Muscle of leg (tissue), 11 donors: Measurements from ENCODE around the gene TMSB4X. TPM values are rescaled to one million over a fixed set of nuclear protein-coding genes. Genes with fewer than 3 reads are reported as not detected.

ENCODE experiments used
- DNase-seq: peaks from one replicate; pipeline ENCODE4 v3.0.0; 2013
- H3K27ac ChIP-seq: one replicate; pipeline ENCODE4 v1.5.1; 2013; ENCODE audit warnings: mild to moderate bottlenecking, low read length, control low read depth
- H3K27me3 ChIP-seq: one replicate; pipeline ENCODE4 v1.6.1; 2013; ENCODE audit warnings: low read length; ENCODE audit not compliant: control insufficient read depth, insufficient read depth
- H3K36me3 ChIP-seq: one replicate; pipeline ENCODE4 v1.6.1; 2013; ENCODE audit warnings: low read length; ENCODE audit not compliant: control insufficient read depth, insufficient read depth
- H3K4me1 ChIP-seq: one replicate; pipeline ENCODE4 v1.6.1; 2013; ENCODE audit warnings: low read length; ENCODE audit not compliant: control insufficient read depth, insufficient read depth
- H3K4me3 ChIP-seq: one replicate; pipeline ENCODE4 v1.5.1; 2013; ENCODE audit warnings: low read length, control low read depth
- H3K9me3 ChIP-seq: replicated peaks from 2 replicates; pipeline ENCODE4 v1.6.1; 2013; ENCODE audit warnings: low read depth, low read length; ENCODE audit not compliant: control insufficient read depth
- WGBS: methylation state at CpG from one replicate; pipeline ENCODE4 v1.1.5; 2013; ENCODE audit warnings: missing lambda C conversion rate; ENCODE audit not compliant: insufficient coverage; 5-methylcytosine and 5-hydroxymethylcytosine counted together
- polyA plus RNA-seq, 8 donors: library from polyadenylated mRNA; unstranded; fragments of 120-200 nt; gene quantifications; one replicate each; pipeline versions ENCODE4 v1.2.1 to v1.2.3, GENCODE V29; 2013; ENCODE audit warnings: inconsistent platforms in 1 of 8, low replicate concordance in 1 of 8; ENCODE audit not compliant: insufficient read length in 8 of 8, insufficient read depth in 1 of 8
- total RNA-seq: library from RNA; stranded (reverse); fragments of 120-200 nt; gene quantifications from one replicate; pipeline ENCODE4 v1.2.4, GENCODE V29; 2013

Gene TMSB4X
- total and polyA plus RNA-seq, 9 donors: 996 to 1,896 (median 1,301) TPM

DNA sequence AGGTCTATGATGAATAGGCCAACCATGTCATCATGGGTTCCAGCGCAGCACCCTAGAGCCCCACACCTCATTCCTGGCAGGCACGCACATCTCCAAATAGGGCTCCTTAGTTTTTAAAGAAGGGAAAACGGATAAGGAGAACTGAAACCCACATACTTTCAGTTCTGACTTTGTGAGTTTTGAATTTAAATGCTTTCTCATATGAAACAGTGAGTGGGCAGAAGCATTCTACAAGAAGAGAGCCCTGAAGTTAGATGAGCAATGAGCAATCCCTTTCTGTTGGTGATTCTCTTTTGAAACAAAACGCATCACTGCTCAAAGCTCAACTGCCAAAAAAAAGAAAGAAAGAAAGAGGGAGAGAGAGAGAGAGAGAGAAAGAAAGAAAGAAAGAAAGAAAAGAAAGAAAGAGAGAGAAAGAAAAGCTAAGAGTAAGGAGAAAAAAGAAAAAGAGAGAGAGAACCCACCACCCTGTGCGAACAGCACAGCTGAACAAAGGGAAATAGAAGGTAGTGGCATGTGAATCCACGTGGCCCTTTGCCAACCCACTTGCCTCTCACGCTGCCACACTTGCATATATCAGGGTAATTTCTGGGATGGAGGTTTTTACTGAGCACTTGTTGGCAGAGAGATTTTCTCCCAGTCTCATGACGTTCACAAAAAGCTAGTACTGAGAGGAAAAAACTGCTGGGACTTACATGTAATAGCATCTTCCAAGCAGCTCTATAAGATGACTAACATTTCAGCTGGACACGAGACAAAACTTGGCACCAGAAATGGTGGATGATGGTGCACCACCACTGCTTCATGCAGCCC, 31.0 kb downstream of the TMSB4X start:
- H3K27me3 ChIP-seq: peaks cover 14% of the 10 kb centered on the region
- no peaks in the 10 kb centered on the region for H3K36me3 ChIP-seq
- 38% methylated on average over 1 of the region's 9 CpGs for WGBS
- DNase-seq: peak; percentile 44
- H3K27ac ChIP-seq: no peak overlapping the region
- no peak overlapping the region for H3K4me3 ChIP-seq
- H3K4me1 ChIP-seq: peaks cover 16% of the 10 kb centered on the region
- no peaks in the 10 kb centered on the region for H3K9me3 ChIP-seq

DNA sequence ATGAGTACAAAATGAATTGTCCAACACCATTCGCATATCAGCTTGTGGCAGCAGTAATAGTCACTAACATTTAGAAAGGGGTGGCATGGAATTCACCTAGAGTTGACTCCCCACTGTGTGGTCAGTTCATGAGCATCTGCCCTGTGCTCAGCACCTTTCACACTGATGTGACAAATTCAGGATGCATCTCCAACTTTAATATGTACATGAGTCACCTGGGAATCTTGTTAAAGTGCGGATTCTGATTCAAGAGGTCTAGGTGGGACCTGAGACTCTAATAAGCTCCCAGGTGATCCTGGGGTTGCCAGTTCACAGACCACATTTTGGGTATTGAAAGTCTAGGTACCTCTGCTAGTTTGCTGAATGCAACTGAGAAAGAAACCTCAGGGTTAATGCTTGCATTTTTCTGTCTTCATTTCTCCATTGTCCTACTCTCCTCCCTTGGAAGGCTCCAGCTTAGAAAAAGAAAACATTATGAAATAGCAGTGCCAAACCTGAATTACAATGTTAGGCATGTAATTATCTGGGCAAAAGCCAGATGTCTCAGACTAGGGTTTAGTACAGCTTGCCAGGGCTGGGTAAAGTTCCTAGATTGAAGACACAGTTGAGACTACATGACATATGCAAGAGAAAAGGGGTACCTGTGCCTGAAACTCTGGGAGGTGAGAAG, 32.7 kb downstream of the TMSB4X start:
- peaks cover 22% of the 10 kb centered on the region for H3K27me3 ChIP-seq
- H3K4me3 ChIP-seq: no peak overlapping the region
- WGBS: no CpG with 5 or more reads among the region's 2 CpGs
- H3K36me3 ChIP-seq: no peaks in the 10 kb centered on the region
- no peaks in the 10 kb centered on the region for H3K9me3 ChIP-seq
- H3K27ac ChIP-seq: no peak overlapping the region
- peak; percentile 40 for DNase-seq
- H3K4me1 ChIP-seq: peaks cover 16% of the 10 kb centered on the region

DNA sequence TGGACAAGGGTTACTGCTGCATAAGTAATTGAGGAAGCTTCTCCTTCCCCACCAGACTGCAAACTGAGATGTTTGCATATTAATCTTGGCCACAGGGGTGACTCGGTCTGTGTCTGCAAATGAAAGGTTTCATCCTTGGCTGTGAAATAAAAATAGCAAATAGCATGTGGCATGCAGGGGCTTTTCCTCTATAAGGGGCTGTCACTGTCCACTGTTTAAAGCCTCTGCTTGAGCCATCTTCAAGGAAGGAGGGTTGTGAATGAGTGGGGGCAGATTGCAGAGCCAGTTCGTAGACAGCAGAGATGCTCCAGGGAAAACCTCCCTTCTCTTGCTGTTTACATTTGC, 33.3 kb downstream of the TMSB4X start:
- H3K36me3 ChIP-seq: no peaks in the 10 kb centered on the region
- H3K4me3 ChIP-seq: no peak overlapping the region
- H3K27ac ChIP-seq: no peak overlapping the region
- H3K4me1 ChIP-seq: peaks cover 16% of the 10 kb centered on the region
- no peaks in the 10 kb centered on the region for H3K9me3 ChIP-seq
- 50% methylated on average over 1 of the region's 2 CpGs for WGBS
- H3K27me3 ChIP-seq: peaks cover 22% of the 10 kb centered on the region
- DNase-seq: no peak

DNA sequence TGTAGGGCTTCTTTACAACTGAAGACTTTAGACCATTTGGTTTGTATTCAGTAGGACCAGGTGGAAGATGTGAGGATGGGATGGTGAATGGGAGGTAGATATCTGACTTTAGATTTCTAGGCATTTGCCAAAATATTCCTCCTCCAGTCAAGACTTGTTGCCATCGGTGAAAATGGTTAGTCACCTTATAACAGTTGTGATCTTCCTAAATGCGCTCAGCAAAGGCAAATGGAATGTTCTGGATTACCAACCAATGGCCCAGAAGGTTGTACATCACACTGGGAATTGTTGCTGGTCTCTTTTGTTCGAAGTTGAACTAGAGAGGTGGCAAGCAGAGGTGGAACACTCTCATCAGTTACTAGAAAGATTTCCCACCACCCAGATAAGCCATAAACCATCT, 33.9 kb downstream of the TMSB4X start:
- H3K27ac ChIP-seq: no peak overlapping the region
- WGBS: 60% methylated on average over 1 of the region's 3 CpGs

DNA sequence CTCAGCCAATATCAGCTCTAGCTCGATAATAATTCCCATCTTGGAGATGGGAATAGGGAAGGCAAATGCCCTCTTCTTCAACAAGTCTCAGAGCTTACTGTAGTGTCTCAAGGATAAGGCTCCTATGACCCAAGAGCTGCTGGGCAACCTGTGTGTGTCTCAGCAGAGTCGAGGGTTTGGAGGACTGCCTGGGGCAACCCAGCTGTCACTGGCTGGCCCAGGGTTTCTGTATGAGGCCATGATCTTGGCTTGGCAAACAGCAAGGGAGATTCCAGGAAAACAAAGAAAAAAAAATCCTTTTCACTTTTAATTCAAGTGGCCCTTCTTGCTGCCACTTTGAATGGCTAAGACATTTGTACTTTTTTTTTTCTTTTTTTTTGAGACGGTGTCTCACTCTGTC, 34.4 kb downstream of the TMSB4X start:
- peaks cover 18% of the 10 kb centered on the region for H3K4me1 ChIP-seq
- no peaks in the 10 kb centered on the region for H3K9me3 ChIP-seq
- H3K36me3 ChIP-seq: no peaks in the 10 kb centered on the region
- peaks cover 22% of the 10 kb centered on the region for H3K27me3 ChIP-seq
- H3K27ac ChIP-seq: no peak overlapping the region
- 83% methylated on average over 2 of the region's 3 CpGs for WGBS
- DNase-seq: peak; percentile 16
- H3K4me3 ChIP-seq: no peak overlapping the region

More for the DNA sequence above, 33.9 kb downstream of the TMSB4X start:
- no peaks in the 10 kb centered on the region for H3K9me3 ChIP-seq
- H3K36me3 ChIP-seq: no peaks in the 10 kb centered on the region
- H3K4me3 ChIP-seq: no peak overlapping the region
- peaks cover 22% of the 10 kb centered on the region for H3K27me3 ChIP-seq
- peaks cover 16% of the 10 kb centered on the region for H3K4me1 ChIP-seq
- no peak for DNase-seq

DNA sequence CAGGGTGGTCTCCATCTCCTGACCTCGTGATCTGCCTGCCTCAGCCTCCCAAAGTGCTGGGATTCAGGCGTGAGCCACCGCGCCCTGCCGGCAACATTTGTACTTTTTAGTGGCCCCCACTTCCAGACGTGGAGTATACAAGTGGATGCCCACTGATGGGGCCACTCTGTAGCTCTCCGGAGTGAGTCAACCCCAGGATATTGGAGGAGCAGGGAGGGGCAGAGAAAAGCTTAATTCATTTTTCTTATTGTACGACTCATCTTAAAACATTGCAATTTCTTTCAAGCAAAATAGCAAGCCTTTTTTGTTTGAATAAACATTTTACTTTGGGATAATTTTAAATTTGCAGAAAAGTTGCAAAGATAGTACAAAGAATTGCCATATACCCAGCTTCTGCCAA, 34.9 kb downstream of the TMSB4X start:
- Histone ChIP-seq H3K4me1 (peaks cover 18% of the 10 kb centered on the region), H3K4me3 (no peak overlapping the region), H3K36me3 (no peaks in the 10 kb centered on the region), H3K9me3 (no peaks in the 10 kb centered on the region), H3K27ac (no peak overlapping the region), H3K27me3 (peaks cover 24% of the 10 kb centered on the region)
- DNase-seq: no peak
- WGBS: 90% methylated on average over 6 of the region's 8 CpGs

DNA sequence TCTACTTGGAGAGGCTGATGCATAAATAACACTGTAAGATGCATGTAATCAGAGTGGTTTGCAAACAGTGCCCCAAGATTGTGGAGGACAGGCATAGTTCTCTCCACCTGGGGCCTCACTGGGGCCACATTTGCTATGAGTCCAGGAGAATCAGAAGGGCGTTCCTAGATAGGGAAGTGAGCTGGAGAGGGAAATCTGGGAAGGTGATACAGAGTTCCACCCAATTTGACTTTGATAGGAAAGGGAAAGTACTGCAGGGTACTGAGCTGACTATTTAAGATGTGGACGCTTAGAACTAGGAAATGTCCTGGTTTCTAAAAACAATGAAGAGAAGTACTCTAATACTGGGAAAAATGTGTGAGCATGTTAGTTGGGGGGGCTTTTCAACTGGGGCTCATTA, 35.6 kb downstream of the TMSB4X start:
- Histone ChIP-seq H3K36me3 (no peaks in the 10 kb centered on the region), H3K4me1 (peaks cover 18% of the 10 kb centered on the region), H3K9me3 (no peaks in the 10 kb centered on the region), H3K4me3 (no peak overlapping the region), H3K27ac (no peak overlapping the region), H3K27me3 (peaks cover 25% of the 10 kb centered on the region)
- WGBS: 79% methylated on average over 2 of the region's 2 CpGs
- DNase-seq: no peak

DNA sequence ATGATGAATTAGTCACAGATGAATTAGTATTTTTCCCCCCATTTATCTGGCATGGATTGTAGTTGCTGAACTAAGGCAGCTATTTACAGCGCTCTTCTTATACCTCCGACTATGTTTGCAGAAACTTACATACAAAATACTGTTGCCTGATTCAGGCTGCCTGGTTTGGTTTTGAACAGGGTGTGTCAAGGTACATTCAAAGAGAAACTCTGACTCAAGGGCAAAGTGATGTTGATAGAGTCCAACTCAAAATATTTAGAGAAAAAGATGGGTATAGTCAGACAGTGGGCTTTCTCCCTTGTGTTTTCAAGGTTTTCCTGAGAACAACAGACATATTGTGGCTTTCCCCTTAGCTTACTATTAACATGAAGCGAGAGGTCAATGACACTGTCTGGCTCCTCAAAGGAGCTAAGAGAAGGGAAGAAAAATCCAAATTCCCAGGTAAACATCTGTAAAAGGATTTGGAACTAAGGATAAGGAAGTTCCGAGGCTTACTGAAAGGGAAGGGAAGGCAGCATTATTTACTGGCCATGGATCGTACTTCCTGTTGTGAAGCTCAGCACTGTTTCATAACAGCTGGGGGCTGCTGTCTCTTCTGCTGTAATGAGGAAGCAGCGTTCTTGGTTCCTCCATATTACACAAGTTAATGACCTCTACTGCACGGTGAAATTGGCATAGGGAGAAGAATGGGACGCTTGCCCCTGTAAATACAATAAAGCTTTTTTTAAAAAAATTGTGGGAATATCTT, 38.6 kb downstream of the TMSB4X start:
- Histone ChIP-seq H3K27ac (peak overlapping the region; percentile 42), H3K9me3 (no peaks in the 10 kb centered on the region), H3K4me3 (no peak overlapping the region), H3K27me3 (peaks cover 27% of the 10 kb centered on the region), H3K36me3 (no peaks in the 10 kb centered on the region), H3K4me1 (peaks cover 4% of the 10 kb centered on the region)
- WGBS: no CpG with 5 or more reads among the region's 8 CpGs
- peak; percentile 83 for DNase-seq

DNA sequence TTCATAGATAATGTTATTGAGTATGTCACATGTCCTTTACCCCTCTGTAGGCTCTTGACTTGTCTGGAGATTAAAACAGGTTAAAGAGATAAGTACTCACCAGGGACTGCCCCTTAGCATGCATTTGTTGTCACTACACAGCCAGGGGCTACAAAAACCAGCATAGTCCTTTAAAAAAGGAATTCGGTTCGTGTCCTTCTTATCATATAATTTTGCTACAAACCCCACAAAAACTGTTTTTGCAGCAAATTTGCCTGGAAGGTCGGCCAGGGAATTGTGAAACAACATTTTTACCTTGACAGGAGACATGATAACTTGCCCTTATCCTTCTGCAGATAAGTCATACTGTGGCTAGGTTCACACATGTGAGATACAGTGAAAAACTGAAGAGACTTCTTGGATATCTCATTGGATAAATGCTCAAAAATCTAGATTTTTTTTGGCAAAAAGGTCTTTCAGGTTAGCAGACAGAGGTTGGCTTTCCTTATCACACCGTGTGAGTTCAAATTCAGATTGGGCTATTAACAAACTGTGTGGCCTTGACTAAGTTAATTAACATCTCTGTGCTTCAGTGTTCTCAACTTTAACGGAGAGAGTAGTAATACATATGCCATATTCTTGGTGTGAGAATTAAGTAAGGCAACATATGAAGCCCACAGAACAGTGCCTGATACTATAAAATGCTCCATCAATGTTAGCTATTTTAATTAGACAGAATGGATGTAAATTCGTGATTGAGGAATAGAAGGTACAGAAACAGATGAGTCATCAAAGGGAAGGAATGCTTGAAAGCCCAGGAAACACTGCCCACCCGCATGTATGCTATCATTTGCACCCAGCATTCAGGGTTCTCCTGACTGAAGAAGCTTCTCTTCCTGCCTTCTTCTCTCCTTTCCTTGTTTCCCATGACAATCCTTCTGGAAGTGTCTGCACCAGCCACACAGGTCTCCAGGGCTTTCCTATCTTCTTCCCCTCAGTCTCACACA, 39.5 kb downstream of the TMSB4X start:
- no CpG with 5 or more reads among the region's 7 CpGs for WGBS
- H3K27me3 ChIP-seq: peaks cover 24% of the 10 kb centered on the region
- H3K9me3 ChIP-seq: no peaks in the 10 kb centered on the region
- DNase-seq: no peak
- H3K4me3 ChIP-seq: no peak overlapping the region
- peaks cover 2% of the 10 kb centered on the region for H3K4me1 ChIP-seq
- H3K36me3 ChIP-seq: no peaks in the 10 kb centered on the region
- no peak overlapping the region for H3K27ac ChIP-seq
